HG02763 (cell line): ENCODE data around the gene CCDC183.
A peak's percentile ranks its signal among the peaks of the same experiment; 100 is the strongest.
"Not testable (repeated sequence)": the region's sequence is repeated elsewhere in the genome, so short reads cannot be mapped to it uniquely, and the experiment has no call there.

Experiments used
- ATAC-seq: cut with Tn5 transposase; IDR thresholded peaks from one replicate; pipeline ENCODE4 v1.9.1; 2021; ENCODE audit warnings: mild to moderate bottlenecking, moderate library complexity; ENCODE audit not compliant: unreplicated experiment

Gene CCDC183

GRCh38 chr9:136837146-136837855 lies 41.2 kb downstream of the CCDC183 start:
- ATAC-seq = no peak

GRCh38 chr9:136837856-136838277 lies 41.7 kb downstream of the CCDC183 start:
- not testable (repeated sequence) for ATAC-seq

- ATAC-seq = no peak
Measured at GRCh38 chr9:136838314-136839228, 42.4 kb downstream of the CCDC183 start.

GRCh38 chr9:136839229-136840139 lies 43.3 kb downstream of the CCDC183 start:
- ATAC-seq = no peak

GRCh38 chr9:136840140-136840876 lies 44.2 kb downstream of the CCDC183 start:
- no peak for ATAC-seq

GRCh38 chr9:136840877-136841645 lies 44.9 kb downstream of the CCDC183 start:
- no peak for ATAC-seq

GRCh38 chr9:136841646-136842379 lies 45.7 kb downstream of the CCDC183 start:
- not testable (repeated sequence) for ATAC-seq

- peak; percentile 38 for ATAC-seq
Measured at GRCh38 chr9:136842380-136842948, 46.3 kb downstream of the CCDC183 start, which contains the start of gene AJM1. Gene AJM1 (plus strand): TSS chr9:136842478. CDS start chr9:136844415, 1,937 bp downstream.

- not testable (repeated sequence) for ATAC-seq
Measured at GRCh38 chr9:136843159-136843800, 47.1 kb downstream of the CCDC183 start.

- not testable (repeated sequence) for ATAC-seq
Measured at GRCh38 chr9:136843801-136844740, 47.9 kb downstream of the CCDC183 start.

- ATAC-seq = no peak
Measured at GRCh38 chr9:136844761-136845464, 48.8 kb downstream of the CCDC183 start.

GRCh38 chr9:136845465-136846260 lies 49.5 kb downstream of the CCDC183 start:
- no peak for ATAC-seq

- no peak for ATAC-seq
Measured at GRCh38 chr9:136846376-136847087, 50.4 kb downstream of the CCDC183 start.

GRCh38 chr9:136847088-136847825 lies 51.1 kb downstream of the CCDC183 start:
- ATAC-seq = no peak
